ENCODE data around the gene SYT7.
"Not testable (repeated sequence)": the region's sequence is repeated elsewhere in the genome, so short reads cannot be mapped to it uniquely, and the experiment has no call there.

GRCh38 chr11:61614782-61615181 is 33.9 kb upstream of the SYT7 start:
- not testable (repeated sequence) for TF ChIP-seq CTCF, POLR2A, POLR2AphosphoS5 (IDR thresholded peaks at IDR 0.05)
